Left ventricle myocardium inferior (tissue), 1 donor: ENCODE data around the gene ZNF469. TPM values are rescaled to one million over a fixed set of nuclear protein-coding genes. Genes with fewer than 3 reads are reported as not detected.

Experiments used
- DNase-seq: peaks from one replicate; pipeline ENCODE4 v3.0.0-alpha.2; 2020
- H3K27ac ChIP-seq: fragments of 200-600 bp; replicated peaks from 2 replicates; pipeline ENCODE4 v1.8.0; 2021
- H3K27me3 ChIP-seq: fragments of 200-600 bp; 2 replicates; pipeline ENCODE4 v1.8.0; 2021; ENCODE audit warnings: low read depth
- H3K36me3 ChIP-seq: fragments of 200-600 bp; 2 replicates; pipeline ENCODE4 v1.8.0; 2021
- H3K4me1 ChIP-seq: fragments of 200-600 bp; 2 replicates; pipeline ENCODE4 v1.8.0; 2021
- H3K4me3 ChIP-seq: fragments of 200-600 bp; 2 replicates; pipeline ENCODE4 v1.8.0; 2021; ENCODE audit warnings: mild to moderate bottlenecking, moderate library complexity
- H3K9me3 ChIP-seq: fragments of 200-600 bp; replicated peaks from 2 replicates; pipeline ENCODE4 v1.8.0; 2021
- intact Hi-C: fragments of 100-400 bp; cut with micrococcal nuclease; formaldehyde crosslinking; loops from one replicate; pipeline ENCODE4 v1.11.0; 2022
- total RNA-seq: library from RNA; stranded (reverse); fragmentation: NEBNext Ultra II Directional; extraction: Animal tissue kit (Norgen Biotek cat#: 25700); gene quantifications from one replicate; pipeline ENCODE4 v1.2.1, GENCODE V29; 2021
- TF ChIP-seq, protein P1 (sequence below): fragments of 200-600 bp; IDR thresholded peaks from 2 replicates; pipeline ENCODE4 v1.8.0; 2021; ENCODE audit warnings: antibody characterized with exemption, mild to moderate bottlenecking, borderline replicate concordance
- donor health status: DM: no; HTN: yes; CAD: no; lungs with severe emphysema.

ZNF469 gene
- total RNA-seq, 1 donor from 2014 or later, result 0.74 TPM

- DNase-seq, result no peak
- H3K36me3 ChIP-seq, result no peaks in the 10 kb centered on the region
- H3K4me3 ChIP-seq, result no peak overlapping the region
- H3K27me3 ChIP-seq, result peaks cover 31% of the 10 kb centered on the region
- intact Hi-C loops, result no loop called here
- no peaks in the 10 kb centered on the region for H3K9me3 ChIP-seq
- TF ChIP-seq, protein P1, sequence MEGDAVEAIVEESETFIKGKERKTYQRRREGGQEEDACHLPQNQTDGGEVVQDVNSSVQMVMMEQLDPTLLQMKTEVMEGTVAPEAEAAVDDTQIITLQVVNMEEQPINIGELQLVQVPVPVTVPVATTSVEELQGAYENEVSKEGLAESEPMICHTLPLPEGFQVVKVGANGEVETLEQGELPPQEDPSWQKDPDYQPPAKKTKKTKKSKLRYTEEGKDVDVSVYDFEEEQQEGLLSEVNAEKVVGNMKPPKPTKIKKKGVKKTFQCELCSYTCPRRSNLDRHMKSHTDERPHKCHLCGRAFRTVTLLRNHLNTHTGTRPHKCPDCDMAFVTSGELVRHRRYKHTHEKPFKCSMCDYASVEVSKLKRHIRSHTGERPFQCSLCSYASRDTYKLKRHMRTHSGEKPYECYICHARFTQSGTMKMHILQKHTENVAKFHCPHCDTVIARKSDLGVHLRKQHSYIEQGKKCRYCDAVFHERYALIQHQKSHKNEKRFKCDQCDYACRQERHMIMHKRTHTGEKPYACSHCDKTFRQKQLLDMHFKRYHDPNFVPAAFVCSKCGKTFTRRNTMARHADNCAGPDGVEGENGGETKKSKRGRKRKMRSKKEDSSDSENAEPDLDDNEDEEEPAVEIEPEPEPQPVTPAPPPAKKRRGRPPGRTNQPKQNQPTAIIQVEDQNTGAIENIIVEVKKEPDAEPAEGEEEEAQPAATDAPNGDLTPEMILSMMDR, result no peak
- no peaks in the 10 kb centered on the region for H3K4me1 ChIP-seq
- no peak overlapping the region for H3K27ac ChIP-seq
Measured at GRCh38 chr16:88416686-88417085, 33.9 kb downstream of the ZNF469 start.

- Histone ChIP-seq H3K27me3 (peaks cover 31% of the 10 kb centered on the region), H3K4me1 (no peaks in the 10 kb centered on the region), H3K36me3 (no peaks in the 10 kb centered on the region), H3K27ac (no peak overlapping the region), H3K9me3 (no peaks in the 10 kb centered on the region), H3K4me3 (no peak overlapping the region)
- intact Hi-C loops, result no loop called here
- no peak for DNase-seq
- TF ChIP-seq, protein P1, result no peak
Measured at GRCh38 chr16:88417684-88418476, 35.1 kb downstream of the ZNF469 start.

DNA sequence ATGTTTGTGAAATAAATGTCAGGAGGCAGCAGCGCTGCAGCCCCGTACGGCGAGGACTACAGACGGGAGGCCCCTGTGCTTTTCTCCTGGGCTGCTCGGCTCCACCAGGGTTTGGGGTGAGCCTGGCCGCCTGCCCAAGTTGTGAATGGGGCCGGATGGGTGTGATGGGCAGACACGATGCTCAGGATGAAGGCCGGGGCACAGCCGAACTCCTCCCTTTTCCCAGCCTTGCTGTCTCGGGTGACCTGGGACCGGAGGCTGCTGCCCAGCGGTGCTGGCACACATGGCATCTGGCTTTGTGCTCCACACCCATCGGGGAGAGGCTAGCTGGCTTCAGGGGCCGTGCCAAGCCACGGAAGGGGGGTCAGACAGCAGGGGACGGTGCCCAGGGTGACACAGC lies 36.1 kb downstream of the ZNF469 start:
- peaks cover 31% of the 10 kb centered on the region for H3K27me3 ChIP-seq
- H3K4me1 ChIP-seq, result no peaks in the 10 kb centered on the region
- intact Hi-C loops, result no loop called here
- no peaks in the 10 kb centered on the region for H3K36me3 ChIP-seq
- no peaks in the 10 kb centered on the region for H3K9me3 ChIP-seq
- DNase-seq, result no peak
- H3K27ac ChIP-seq, result no peak overlapping the region
- TF ChIP-seq, protein P1, result no peak
- no peak overlapping the region for H3K4me3 ChIP-seq

DNA sequence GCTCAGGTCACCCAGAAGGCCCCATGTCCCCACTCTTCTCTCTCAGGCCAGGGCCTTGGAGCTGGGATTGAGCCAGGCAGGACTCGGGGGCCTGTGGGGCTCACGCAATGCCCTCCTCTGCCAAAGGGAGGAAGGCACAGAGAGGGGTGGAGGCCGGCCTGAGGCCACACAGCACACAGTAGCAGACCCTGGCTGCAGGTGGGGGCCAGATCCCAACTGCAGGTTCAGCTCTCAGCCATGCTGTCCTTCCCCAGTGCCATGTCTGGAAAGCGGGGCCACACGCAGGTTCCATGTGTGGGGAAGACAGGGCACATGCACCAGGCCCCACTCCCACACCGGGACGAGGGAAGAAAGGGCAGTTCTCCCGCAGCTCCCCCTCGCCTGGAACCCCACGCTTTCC lies 37.0 kb downstream of the ZNF469 start:
- Histone ChIP-seq H3K27ac (no peak overlapping the region), H3K27me3 (peaks cover 31% of the 10 kb centered on the region), H3K4me3 (no peak overlapping the region), H3K36me3 (no peaks in the 10 kb centered on the region), H3K9me3 (no peaks in the 10 kb centered on the region), H3K4me1 (peaks cover 7% of the 10 kb centered on the region)
- intact Hi-C loops, result no loop called here
- DNase-seq, result no peak
- TF ChIP-seq, protein P1, result no peak

DNA sequence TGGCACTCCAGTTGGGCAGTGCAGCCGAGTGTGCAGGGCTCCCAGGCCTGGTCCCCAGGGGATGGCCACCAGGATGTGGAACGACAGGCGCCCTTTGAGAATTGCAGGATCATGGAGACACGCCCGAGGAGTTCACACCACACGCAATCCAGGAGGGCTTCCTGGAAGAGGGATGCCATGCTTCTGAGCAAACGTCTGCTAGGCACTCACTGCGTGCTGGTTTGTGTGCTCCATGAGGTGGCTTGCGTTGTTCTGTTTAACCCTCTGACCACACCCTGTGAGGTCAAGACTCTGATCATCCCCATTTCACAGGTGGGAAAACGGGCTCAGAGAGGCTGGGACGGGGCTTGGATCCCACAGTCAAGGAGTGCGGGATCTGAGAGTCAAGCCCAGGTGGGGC lies 37.7 kb downstream of the ZNF469 start:
- peaks cover 11% of the 10 kb centered on the region for H3K4me1 ChIP-seq
- H3K36me3 ChIP-seq, result no peaks in the 10 kb centered on the region
- H3K4me3 ChIP-seq, result no peak overlapping the region
- intact Hi-C loops, result no loop called here
- peaks cover 31% of the 10 kb centered on the region for H3K27me3 ChIP-seq
- TF ChIP-seq, protein P1, result no peak
- no peak for DNase-seq
- no peaks in the 10 kb centered on the region for H3K9me3 ChIP-seq
- no peak overlapping the region for H3K27ac ChIP-seq
